K562 (cell line): ENCODE results near the gene SPSB1. TPM values are rescaled to one million over a fixed set of nuclear protein-coding genes. Genes with fewer than 3 reads are reported as not detected.

Experiments
- CTBP1 ChIP-seq: fragments of 450-650 bp; IDR thresholded peaks from 2 replicates; pipeline ENCODE4 v1.6.1; 2016; ENCODE audit warnings: borderline replicate concordance
- NONO ChIP-seq, 2 experiments: fragments of 200-400 bp in 1 of 2; fragments of 450-650 bp in 1 of 2; formaldehyde crosslinking in 1 of 2; IDR thresholded peaks; 2 replicates each; pipeline ENCODE4 v1.6.1; 2017; ENCODE audit warnings: low read depth in 2 of 2, mild to moderate bottlenecking in 2 of 2, moderate library complexity in 2 of 2, low read length in 1 of 2
- POLR2A ChIP-seq: fragments of 450-650 bp; conservative IDR thresholded peaks from 2 replicates; pipeline ENCODE4 v1.6.1; 2016
- RNF219 ChIP-seq: fragments of 250-450 bp; sonication (Bioruptor Pico); IDR thresholded peaks from 2 replicates; pipeline ENCODE4 v1.5.0; 2022; ENCODE audit warnings: mild to moderate bottlenecking
- SMARCA5 ChIP-seq: fragments of 450-650 bp; IDR thresholded peaks from 2 replicates; pipeline ENCODE4 v1.6.1; 2016
- polyA plus RNA-seq, 8 experiments: library from polyadenylated mRNA; depleted of rRNA in 4 of 8; stranded (reverse) in 5 of 8; unstranded in 3 of 8; fragments of >200 nt; fragmentation: Nextera tagmentation in 2 of 8; fragmentation: Illumina TruSeq in 1 of 8; extraction: Ambion mirVana in 2 of 8; extraction: Trizol in 1 of 8; gene quantifications; 2 replicates each; pipeline versions ENCODE4 v1.2.1 to v1.2.3, GENCODE V29; 2011 to 2014; ENCODE audit warnings: inconsistent platforms in 1 of 8, missing spikeins in 1 of 8
- total RNA-seq, 7 experiments: library from RNA; depleted of rRNA in 6 of 7; stranded (reverse); fragments of >200 nt in 6 of 7; fragmentation: Illumina TruSeq in 2 of 7; extraction: Trizol in 2 of 7; gene quantifications; 2 replicates each; pipeline versions ENCODE4 v1.2.1 to v1.2.3, GENCODE V29; 2011 to 2021; ENCODE audit warnings: low replicate concordance in 1 of 7
- TF ChIP-seq, protein P1 (sequence below): sonication (generic); formaldehyde crosslinking; IDR thresholded peaks from 2 replicates; pipeline ENCODE4 v1.8.0; 2022; ENCODE audit warnings: mild to moderate bottlenecking, missing genetic modification reagents
- TF ChIP-seq, protein P2 (sequence below): sonication (generic); formaldehyde crosslinking; IDR thresholded peaks from 2 replicates; pipeline ENCODE4 v1.8.0; 2023; ENCODE audit warnings: missing genetic modification reagents, mild to moderate bottlenecking, borderline replicate concordance
- TF ChIP-seq, protein P3 (sequence below), 2 experiments: fragments of 450-650 bp in 1 of 2; IDR thresholded peaks; 2 replicates each; pipeline ENCODE4 v1.6.1; 2011 to 2017; ENCODE audit warnings: low read depth in 2 of 2, antibody characterized with exemption in 1 of 2, borderline replicate concordance in 1 of 2, low read length in 1 of 2, mild to moderate bottlenecking in 1 of 2, mixed read lengths in 1 of 2; ENCODE audit not compliant: control insufficient read depth in 1 of 2
- TF ChIP-seq, protein P4 (sequence below): fragments of 250-450 bp; sonication (Bioruptor Pico); IDR thresholded peaks from 2 replicates; pipeline ENCODE4 v1.8.0; 2021; ENCODE audit warnings: mild to moderate bottlenecking, moderate library complexity

Gene SPSB1
- total and polyA plus RNA-seq, 9 of the 15 experiments (the other 6 are each of a cell fraction or from before 2014, with no cell fraction given): 0.06 to 0.35 (median 0.14) TPM; not detected in 6

DNA sequence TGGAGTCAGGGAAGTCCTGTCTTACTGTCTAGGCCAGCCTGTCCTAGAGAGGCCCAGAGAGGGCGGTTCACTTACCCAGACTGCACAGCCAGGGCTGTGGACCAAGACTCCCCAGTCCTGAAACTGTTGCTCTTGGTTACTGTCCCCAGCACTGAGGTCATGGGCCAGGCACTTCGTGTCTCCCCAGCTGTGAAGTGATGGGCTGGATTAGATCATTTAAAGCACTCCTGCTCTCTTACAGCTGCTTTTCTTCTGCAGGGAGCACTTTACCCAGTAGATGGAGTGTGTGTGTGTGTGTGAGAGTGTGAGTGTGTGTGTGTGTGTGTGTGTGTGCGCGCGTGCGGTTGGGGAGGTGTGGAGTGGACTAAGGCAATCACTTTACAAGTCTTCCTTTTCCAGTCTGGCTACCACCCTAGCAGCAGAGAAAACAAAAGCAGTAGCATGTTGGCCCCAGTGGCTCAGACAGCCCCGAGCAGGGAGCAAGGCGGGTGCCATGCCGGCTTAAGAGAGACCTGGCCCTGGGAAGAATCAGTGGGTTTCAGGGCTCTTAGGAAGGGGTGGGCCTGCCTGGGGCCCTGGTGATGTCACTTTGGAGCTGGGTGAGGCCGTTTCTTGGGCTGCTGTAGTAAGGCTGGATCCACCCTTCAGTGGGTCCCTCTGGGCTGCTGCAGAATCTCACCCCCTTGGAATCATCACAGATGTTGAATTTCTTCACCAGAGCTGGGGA is 2.4 kb downstream of the SPSB1 start (continued):
- TF ChIP-seq RNF219 (CRISPR knock-in tag) (no peak), SMARCA5 (no peak), NONO (IDR thresholded peaks at IDR 0.05; ENCODE audit: low read depth in 2 of 2, low read length in 1 of 2) (no peak), CTBP1 (0 out of 2 replicates have a peak, but pooled peaks have one; percentile 22), POLR2A (no peak)
- TF ChIP-seq, protein P1, sequence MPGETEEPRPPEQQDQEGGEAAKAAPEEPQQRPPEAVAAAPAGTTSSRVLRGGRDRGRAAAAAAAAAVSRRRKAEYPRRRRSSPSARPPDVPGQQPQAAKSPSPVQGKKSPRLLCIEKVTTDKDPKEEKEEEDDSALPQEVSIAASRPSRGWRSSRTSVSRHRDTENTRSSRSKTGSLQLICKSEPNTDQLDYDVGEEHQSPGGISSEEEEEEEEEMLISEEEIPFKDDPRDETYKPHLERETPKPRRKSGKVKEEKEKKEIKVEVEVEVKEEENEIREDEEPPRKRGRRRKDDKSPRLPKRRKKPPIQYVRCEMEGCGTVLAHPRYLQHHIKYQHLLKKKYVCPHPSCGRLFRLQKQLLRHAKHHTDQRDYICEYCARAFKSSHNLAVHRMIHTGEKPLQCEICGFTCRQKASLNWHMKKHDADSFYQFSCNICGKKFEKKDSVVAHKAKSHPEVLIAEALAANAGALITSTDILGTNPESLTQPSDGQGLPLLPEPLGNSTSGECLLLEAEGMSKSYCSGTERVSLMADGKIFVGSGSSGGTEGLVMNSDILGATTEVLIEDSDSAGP: no peak
- TF ChIP-seq, protein P2, sequence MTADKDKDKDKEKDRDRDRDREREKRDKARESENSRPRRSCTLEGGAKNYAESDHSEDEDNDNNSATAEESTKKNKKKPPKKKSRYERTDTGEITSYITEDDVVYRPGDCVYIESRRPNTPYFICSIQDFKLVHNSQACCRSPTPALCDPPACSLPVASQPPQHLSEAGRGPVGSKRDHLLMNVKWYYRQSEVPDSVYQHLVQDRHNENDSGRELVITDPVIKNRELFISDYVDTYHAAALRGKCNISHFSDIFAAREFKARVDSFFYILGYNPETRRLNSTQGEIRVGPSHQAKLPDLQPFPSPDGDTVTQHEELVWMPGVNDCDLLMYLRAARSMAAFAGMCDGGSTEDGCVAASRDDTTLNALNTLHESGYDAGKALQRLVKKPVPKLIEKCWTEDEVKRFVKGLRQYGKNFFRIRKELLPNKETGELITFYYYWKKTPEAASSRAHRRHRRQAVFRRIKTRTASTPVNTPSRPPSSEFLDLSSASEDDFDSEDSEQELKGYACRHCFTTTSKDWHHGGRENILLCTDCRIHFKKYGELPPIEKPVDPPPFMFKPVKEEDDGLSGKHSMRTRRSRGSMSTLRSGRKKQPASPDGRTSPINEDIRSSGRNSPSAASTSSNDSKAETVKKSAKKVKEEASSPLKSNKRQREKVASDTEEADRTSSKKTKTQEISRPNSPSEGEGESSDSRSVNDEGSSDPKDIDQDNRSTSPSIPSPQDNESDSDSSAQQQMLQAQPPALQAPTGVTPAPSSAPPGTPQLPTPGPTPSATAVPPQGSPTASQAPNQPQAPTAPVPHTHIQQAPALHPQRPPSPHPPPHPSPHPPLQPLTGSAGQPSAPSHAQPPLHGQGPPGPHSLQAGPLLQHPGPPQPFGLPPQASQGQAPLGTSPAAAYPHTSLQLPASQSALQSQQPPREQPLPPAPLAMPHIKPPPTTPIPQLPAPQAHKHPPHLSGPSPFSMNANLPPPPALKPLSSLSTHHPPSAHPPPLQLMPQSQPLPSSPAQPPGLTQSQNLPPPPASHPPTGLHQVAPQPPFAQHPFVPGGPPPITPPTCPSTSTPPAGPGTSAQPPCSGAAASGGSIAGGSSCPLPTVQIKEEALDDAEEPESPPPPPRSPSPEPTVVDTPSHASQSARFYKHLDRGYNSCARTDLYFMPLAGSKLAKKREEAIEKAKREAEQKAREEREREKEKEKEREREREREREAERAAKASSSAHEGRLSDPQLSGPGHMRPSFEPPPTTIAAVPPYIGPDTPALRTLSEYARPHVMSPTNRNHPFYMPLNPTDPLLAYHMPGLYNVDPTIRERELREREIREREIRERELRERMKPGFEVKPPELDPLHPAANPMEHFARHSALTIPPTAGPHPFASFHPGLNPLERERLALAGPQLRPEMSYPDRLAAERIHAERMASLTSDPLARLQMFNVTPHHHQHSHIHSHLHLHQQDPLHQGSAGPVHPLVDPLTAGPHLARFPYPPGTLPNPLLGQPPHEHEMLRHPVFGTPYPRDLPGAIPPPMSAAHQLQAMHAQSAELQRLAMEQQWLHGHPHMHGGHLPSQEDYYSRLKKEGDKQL (CRISPR knock-in tag): no peak
- TF ChIP-seq, protein P3, sequence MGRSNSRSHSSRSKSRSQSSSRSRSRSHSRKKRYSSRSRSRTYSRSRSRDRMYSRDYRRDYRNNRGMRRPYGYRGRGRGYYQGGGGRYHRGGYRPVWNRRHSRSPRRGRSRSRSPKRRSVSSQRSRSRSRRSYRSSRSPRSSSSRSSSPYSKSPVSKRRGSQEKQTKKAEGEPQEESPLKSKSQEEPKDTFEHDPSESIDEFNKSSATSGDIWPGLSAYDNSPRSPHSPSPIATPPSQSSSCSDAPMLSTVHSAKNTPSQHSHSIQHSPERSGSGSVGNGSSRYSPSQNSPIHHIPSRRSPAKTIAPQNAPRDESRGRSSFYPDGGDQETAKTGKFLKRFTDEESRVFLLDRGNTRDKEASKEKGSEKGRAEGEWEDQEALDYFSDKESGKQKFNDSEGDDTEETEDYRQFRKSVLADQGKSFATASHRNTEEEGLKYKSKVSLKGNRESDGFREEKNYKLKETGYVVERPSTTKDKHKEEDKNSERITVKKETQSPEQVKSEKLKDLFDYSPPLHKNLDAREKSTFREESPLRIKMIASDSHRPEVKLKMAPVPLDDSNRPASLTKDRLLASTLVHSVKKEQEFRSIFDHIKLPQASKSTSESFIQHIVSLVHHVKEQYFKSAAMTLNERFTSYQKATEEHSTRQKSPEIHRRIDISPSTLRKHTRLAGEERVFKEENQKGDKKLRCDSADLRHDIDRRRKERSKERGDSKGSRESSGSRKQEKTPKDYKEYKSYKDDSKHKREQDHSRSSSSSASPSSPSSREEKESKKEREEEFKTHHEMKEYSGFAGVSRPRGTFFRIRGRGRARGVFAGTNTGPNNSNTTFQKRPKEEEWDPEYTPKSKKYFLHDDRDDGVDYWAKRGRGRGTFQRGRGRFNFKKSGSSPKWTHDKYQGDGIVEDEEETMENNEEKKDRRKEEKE (IDR thresholded peaks at IDR 0.05; ENCODE audit: borderline replicate concordance in 1 of 2, control insufficient read depth in 1 of 2, low read depth in 2 of 2, low read length in 1 of 2): no peak
- TF ChIP-seq, protein P4, sequence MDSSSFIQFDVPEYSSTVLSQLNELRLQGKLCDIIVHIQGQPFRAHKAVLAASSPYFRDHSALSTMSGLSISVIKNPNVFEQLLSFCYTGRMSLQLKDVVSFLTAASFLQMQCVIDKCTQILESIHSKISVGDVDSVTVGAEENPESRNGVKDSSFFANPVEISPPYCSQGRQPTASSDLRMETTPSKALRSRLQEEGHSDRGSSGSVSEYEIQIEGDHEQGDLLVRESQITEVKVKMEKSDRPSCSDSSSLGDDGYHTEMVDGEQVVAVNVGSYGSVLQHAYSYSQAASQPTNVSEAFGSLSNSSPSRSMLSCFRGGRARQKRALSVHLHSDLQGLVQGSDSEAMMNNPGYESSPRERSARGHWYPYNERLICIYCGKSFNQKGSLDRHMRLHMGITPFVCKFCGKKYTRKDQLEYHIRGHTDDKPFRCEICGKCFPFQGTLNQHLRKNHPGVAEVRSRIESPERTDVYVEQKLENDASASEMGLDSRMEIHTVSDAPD (CRISPR knock-in tag): no peak
